ENCODE data around the gene IPO11.

Gene IPO11

DNA sequence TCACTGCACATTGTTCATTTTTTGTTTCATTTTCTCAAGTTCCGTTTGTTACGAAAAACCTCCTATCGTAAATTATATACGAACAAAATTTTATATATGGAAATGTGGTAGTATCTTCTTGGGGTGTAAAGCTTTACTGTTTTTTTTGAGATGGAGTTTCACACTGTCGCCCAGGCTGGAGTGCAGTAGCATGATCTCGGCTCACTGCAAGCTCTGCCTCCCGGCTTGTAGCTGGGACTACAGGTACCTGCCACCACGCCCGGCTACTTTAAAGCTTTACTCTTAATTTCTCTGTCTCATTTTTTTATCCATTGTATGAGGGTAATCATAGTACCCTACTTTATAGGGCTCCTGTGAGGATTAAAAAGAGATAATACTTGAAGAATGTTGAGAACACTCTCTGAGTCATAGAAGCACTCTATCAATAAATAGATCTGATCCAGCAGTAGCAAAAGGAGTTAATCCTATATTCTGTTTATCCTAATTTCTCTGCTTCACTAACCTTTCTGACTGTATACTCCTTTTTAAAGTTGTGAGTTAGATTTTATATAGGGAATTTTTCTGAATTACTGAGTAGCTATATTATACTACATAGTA lies 160.5 kb downstream of the IPO11 start:
- no peak for DNase-seq (ENCODE audit: low spot score)

DNA sequence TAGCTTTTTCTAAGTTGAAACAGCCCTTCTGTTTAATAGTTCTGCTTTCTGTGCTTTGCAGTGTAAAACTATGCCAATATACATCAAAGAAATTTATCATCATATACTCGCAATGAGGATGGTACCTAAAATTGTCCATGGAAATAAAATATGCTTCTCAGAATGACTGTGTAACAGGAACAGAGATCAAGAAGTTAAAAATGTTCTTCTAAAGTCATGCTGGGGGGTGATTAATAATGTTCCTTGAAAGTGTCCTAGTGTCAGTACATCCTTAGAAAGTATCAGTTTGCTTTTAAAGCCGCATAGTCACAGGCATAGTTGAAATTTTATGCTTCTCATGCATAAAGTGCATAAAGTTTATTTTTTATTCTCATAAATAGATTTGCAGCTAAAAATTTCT lies 162.0 kb downstream of the IPO11 start:
- no peak for DNase-seq (ENCODE audit: low spot score)

DNA sequence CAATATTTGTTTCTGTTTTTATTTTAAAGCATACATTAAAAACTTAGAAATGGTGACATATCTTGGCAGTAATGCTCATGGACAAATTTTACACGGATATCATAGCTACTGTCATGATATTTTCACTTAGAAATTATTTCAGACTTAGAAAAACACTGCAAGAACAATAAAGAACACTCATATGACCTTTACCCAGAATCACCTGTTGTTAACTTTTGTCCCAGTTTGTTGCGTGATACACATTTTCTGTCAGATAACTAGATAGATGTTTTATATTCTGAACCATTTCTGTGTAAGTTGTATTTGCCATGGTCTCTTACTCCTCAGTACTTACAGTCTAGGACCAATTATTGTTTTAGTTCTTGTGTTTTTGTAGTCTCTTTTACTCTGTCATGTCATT lies 162.5 kb downstream of the IPO11 start:
- DNase-seq (ENCODE audit: low spot score): no peak

DNA sequence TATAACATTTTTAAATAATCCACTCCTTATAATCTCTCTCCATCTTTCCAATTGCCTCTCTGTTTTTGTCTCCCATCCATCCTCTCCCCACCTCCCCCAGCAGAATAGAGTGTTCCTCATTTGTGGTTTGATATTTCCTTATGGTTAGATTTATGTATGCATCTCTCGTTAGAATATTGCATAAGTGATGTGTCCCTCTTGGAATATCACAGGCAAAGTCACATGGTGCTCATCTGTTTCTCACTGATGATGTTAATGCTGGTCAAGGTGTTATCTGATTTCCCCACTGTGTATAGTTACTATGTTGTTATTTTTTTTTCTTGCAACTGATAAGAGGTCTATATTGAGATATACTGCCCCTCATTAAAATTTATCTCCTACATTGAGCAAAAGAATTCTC lies 162.9 kb downstream of the IPO11 start:
- DNase-seq (ENCODE audit: low spot score): no peak

DNA sequence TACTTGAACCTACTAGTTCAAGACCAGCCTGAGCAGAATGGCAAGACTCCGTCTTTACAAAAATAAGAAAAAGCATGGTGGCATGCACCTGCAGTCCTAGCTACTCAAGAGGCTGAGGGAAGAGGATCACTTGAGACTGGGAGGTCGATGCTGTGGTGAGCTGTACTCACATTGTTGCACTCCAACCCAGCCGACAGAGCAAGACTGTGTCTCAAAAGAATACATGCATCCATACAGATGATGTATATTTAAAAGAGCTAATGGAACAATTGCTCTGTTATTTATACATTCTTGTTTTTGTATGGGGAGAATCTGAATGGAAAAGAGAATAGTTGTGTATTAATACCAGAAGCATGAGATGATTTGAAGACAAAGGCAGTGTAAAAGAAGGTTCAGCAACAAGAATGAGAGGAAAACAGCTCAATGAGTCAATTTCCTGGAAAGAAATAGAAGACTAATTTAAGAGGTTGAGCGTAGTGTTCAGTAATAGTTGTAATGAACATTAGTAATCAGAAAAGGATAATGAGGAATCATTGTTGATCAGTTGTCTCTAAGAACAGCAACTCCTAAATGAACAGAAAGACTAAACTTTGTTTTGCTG lies 164.1 kb downstream of the IPO11 start:
- no peak for DNase-seq (ENCODE audit: low spot score)

DNA sequence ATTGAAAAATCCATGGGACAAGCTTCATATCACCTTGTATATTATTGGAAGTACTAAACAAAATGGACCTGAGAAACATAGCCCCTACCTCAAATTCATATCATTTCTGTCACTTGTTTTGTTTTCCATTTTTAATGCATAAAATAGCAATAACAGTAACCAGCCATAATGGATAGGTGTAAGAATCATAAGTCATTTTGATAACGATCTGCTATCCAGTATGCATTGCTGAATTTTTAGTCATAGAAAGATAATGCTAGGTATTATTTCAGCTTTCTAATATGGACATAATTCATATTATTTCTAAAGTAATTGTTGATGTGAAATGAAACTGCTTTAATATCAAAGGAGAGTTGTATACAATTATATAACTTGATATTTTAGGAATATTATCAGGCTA lies 164.9 kb downstream of the IPO11 start:
- no peak for DNase-seq (ENCODE audit: low spot score)

DNA sequence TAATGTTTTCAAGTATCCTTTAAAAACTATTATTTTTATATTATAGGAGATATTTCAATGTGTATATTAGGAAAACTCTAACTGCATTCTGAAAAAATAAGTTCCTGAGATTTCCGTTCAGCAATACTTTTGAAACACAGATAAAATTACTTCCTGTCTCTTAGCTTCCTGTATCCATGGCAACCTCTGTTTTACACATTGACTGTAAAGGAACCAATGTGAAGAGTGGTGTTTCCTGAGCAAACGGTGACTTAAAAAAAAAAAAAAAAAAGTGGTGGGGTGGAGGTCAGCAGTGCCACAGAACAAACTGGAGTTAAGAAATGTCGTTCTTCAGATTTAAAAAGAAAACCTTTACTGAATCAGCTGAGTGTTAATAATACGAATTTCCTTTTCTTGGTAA lies 166.0 kb downstream of the IPO11 start, which contains the start of gene LRRC70:
TSS of gene LRRC70 (plus strand) at position 280 of the 400 bp plus-strand sequence. CDS start 620 bp downstream, outside the sequence.
- DNase-seq (ENCODE audit: low spot score): no peak

DNA sequence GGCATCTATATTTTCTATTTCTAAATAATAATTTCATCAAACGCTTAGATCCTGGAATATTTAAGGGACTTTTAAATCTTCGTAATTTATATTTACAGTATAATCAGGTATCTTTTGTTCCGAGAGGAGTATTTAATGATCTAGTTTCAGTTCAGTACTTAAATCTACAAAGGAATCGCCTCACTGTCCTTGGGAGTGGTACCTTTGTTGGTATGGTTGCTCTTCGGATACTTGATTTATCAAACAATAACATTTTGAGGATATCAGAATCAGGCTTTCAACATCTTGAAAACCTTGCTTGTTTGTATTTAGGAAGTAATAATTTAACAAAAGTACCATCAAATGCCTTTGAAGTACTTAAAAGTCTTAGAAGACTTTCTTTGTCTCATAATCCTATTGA lies 167.2 kb downstream of the IPO11 start:
- no peak for DNase-seq (ENCODE audit: low spot score)

DNA sequence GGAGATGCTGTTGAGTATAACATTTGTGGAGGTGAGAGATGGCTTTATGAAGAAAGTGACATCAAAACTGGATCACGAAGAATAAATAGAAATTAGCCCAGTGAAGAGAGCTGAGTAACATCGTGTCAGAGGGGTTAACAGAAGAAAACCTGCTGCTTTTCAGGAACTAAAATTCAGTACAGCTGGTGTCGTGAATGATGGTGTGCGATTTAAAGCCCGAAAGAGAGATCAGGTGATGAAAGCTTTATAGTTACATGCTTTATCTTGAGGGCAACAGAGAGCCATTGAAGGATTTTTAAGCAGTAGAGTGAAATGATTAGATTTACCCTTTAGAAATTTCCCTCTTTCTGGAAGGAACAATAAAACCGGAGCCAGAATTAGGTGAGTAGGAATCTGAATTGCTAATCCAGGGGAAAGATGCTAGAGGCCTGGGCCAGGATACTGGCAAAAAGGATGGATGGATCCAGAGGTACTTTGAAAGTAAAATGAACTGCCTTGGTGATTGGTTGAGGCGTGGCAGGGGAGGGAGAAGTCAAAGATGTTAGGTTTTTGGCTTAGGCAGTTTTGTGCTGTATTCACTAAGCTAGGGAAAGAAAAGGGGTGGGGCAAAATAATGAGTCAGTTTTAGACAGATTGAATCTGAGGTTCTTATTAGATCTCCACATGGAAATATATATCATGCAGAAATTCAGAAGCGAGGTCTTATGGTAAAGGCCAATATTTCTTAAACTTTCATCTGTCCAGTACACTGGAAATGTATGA lies 169.5 kb downstream of the IPO11 start:
- no peak for DNase-seq (ENCODE audit: low spot score)

DNA sequence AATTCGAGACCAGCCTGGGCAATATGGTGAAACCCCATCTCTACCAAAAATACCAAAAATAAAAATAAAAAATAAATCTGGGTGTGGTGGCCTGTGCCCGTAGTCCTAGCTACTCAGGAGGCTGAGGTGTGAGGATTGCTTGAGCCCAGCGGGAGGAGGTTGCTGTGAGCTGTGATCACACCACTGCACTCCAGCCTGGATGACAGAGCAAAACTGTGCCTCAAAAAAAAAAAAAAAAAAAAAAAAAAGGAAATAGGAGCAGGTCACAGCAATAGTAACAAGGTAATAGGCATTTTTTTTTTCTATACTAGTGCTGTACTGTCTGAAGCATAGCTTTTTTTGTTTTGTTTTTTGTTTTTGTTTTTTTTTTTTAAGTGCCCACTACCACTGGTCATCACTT lies 171.8 kb downstream of the IPO11 start:
- DNase-seq (ENCODE audit: low spot score): no peak

DNA sequence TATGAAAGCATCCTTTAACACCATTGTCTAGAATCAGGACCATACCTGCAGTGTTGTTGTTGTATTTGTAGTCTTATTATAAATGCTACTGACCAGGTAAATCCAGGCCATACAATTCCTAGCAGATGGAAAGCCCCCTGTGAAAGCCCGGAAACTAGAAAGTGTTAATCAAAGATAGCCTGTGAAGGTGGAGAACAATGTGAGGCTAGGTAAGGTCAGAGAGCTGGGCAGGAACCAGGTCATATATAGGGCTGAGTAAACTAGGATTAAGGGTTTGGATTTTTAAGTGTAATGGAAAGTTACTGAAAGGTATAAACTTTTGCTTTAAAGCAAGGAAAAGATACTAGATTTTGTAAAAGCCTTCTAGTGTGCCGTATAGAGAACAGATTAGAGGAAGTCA lies 172.7 kb downstream of the IPO11 start:
- DNase-seq (ENCODE audit: low spot score): no peak

DNA sequence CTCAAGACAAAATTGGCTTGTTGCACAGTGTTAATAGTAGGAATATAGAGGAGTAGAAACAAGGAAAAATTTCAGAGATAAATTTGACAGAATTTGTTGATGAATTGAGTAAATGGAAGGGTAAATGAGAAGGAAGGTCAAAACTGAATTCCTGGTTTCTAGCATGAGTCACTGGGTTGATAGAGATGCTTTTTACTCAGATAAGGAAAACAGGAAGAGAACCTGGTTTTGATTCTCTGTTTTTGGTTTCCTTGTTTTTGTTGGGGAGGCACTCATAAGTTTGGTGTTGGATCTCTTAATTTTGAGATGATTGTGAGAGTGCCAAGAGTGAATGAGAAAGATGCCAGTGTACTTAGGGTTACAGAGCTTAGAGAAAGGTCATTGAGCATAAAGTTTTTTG lies 173.2 kb downstream of the IPO11 start:
- no peak for DNase-seq (ENCODE audit: low spot score)

DNA sequence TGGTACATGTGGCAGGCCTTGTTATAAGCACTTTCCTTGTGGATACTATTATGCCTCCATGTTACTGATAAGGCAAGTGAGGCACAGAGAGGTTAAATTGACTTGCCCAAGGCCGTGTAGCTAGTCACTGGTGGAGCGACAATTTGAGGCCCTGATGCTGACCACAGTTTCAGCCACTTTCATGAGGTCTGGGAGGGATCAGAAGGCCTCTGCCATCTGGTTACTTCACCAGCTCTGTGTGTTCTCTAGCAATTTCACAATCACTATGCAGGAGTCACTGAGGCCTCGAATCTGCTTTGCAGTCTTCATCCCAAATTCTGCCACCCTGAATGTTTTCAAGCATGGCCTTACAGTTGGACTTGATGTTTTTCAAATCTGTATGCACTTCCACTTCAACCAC lies 175.2 kb downstream of the IPO11 start:
- no peak for DNase-seq (ENCODE audit: low spot score)

DNA sequence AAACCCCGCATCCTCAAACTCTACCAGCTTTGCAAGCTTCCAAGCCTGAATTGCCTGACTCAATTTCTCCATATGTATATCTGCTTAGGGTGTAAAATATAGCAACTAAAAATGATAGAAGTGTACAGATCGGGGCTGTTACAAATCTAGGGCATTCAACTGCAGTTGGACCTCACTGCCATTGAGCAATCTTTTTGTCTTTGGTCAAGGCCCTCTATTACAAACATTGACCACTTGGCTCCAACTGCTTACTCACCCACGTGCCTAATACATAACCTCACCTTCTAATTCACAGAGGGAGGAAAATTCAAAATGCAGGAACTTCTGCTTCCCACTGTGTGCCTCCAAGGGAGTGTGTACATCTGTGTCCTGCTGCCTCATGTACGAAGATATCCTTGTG lies 176.1 kb downstream of the IPO11 start:
- DNase-seq (ENCODE audit: low spot score): no peak

DNA sequence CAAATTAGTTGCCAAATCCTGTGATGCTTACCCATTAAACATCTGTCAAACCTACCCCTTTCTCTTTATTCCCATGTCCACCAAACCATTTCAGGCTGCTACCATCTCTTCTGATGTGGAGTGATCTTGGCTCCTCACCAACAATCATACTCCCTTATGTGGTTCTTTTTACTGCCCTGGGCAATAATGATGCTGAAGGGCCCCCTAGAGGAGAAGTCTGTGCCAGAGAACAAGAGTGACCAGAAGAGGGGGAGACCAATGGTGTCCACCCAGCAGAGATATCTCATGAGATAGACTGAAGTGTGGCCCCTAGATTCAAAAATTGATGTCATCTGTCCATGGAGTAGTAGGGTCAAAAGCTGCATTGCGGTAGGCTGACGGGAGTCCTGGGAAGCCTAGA lies 176.9 kb downstream of the IPO11 start:
- no peak for DNase-seq (ENCODE audit: low spot score)

DNA sequence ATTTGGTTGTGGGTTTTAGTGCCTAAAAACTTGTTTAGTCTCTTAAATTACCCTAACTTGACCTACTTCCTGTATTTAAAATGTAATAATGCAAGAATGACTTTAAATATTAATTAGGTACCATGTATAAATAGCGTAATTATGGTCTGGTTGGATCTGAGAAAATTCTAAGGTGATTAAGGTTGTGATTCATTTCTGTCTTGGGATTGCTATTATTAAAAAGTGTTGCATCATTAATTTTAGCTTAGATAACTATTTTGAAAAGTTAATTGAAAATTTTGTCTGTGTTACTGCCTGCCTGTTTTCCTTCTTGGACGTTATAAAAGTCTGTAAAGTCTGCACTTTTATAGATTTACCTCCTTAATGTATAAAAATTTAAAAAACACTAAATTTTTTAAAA lies 177.8 kb downstream of the IPO11 start:
- no peak for DNase-seq (ENCODE audit: low spot score)

DNA sequence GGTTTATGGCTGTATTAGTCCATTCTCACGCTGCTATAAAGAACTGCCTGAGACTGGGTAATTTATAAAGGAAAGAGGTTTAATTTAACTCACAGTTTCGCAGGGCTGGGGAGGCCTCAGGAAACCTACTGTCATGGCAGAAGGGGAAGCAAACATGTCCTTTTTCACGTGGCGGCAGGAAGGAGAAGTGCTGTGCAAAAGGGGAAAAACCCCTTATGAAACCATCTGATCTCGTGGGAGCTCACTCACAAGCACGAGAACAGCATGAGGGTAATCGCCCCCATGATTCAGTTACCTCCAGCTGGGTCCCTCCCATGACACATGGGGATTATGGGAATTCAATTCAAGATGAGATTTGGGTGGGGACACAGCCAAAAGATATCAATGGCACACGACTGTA lies 180.0 kb downstream of the IPO11 start:
- no peak for DNase-seq (ENCODE audit: low spot score)

DNA sequence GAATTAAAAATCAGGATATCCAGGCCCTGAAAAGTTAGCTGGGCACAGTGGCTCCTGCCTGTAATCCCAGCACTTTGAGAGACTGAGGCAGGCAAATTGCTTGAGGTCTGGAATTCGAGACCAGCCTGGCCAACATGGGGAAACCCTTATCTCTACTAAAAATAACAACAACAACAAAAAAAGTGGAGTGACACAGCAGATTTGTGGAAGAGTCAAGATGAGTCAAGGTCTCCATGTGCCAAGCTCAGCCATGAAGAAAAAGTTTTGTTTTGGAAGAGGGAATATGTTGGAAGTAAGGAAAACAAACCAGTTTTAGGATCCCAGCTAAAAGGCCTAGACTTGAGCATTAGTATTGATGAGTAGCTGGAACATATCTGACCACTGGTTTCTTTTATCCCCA lies 180.8 kb downstream of the IPO11 start:
- DNase-seq (ENCODE audit: low spot score): no peak

DNA sequence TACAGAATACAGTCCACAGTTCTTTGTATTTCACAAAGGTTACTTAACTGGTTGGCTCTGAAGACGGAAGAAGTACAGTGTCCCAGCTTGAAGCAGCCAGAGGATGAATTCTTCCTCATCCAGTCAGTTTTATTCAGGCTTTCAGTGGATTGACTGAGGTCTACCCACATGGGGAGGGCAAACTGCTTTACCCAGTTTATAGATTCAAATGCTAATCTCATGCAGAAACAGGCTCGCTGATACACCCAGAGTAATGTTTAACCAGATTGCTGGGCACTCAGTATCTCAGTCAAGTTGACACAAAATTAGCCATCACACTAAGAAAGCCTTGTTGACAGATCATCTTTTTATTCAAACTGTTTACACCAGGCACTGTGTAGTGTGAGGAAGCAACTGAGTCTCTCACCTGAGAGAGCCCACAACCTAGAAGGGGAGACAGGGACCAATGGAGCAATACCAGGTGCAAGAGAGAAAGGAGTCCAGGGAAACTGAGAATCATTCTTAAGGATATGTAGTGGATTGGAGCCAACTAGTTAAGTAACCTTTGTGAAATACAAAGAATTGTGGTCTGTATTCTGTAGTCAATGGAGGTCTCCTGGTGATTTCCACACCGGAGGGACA lies 181.9 kb downstream of the IPO11 start:
- no peak for DNase-seq (ENCODE audit: low spot score)

DNA sequence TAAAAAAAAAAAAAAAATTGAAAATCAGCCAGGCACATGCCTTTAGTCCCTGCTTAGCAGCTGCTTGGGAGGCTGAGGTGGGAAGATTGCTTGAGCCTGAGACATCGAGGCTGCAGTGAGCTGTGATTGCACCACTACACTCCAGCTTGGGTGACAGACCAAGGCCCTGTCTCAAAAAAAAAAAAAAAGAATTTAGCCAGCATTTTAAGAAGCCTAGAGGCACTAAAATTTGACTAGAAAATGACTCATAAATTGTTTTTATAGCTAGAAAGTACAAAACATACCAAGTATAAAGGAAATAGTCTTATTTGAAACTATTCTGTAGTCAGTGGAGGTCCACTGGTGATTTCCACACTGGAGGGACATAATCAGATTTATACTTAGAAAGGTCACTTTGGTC lies 183.5 kb downstream of the IPO11 start:
- no peak for DNase-seq (ENCODE audit: low spot score)

DNA sequence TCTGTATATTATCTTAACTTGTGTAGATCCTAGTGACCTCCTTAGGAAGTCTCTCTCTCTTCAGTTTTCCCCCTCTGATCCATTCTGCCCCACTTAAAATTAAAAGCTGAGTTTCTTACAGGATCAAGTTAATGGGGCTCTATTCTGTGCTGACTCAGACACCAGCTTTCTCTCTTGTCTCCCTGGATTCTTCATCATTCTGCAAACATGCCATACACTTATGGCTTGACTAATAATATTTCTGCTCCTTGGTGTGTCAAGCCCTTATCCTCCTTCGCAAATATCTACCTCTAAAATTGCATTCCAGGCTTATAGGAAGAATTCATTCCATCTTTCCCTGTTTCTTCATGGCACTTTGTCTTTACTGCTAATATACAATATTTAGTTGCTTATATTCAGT lies 184.1 kb downstream of the IPO11 start:
- no peak for DNase-seq (ENCODE audit: low spot score)

DNA sequence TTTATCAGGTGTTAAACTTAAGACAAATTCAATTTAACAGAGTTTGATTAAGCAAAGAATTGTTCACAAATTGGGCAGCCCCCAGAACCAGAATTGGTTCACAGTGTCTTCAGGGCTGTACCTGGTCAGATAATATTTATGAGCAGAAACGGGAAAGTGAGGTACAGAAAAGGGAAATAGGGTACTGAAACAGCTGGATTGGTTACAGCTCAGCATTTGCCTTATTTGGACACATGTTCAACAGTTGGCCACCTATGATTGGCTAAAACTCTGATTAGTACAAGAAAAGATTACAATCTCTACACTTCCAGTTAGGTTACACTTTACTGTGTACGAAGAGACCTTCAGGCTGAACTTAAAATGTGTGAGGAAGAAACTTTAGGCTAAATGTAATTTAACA lies 184.8 kb downstream of the IPO11 start:
- DNase-seq (ENCODE audit: low spot score): no peak

DNA sequence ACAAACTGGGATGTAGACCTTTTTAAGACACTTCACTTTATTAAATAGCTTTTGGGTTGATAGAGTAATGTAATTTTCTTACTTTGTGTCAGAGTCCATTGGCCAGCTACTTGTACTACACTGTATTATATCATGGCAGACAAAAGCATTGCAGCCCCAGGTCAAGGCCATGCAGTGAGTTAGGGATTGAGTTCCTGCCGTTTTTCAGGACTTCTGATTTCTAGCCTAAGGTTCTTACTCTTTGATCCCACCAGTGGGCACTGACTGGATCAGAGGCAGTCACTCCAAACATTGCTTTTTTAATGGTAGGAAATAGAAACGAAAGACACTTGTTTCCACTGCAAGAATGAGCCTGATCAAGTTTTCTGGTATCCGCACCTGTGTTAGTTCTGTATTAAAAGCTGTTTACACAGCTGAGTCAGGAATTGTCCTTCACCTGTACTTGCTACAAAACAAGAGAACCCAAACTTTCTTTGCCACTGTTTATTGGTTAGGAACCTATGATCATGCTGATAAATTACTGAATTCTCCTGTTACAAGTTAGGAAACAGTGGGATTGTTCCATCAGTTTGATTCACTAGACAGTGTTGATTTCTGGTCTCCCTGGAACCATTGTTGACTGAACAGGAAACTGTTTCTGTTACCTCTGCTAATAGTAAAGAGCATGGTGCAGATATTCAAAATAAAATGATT lies 188.1 kb downstream of the IPO11 start:
- DNase-seq (ENCODE audit: low spot score): no peak

Data from D341Med (cell line).